ENCODE data around the gene ANKS1A.

DNA sequence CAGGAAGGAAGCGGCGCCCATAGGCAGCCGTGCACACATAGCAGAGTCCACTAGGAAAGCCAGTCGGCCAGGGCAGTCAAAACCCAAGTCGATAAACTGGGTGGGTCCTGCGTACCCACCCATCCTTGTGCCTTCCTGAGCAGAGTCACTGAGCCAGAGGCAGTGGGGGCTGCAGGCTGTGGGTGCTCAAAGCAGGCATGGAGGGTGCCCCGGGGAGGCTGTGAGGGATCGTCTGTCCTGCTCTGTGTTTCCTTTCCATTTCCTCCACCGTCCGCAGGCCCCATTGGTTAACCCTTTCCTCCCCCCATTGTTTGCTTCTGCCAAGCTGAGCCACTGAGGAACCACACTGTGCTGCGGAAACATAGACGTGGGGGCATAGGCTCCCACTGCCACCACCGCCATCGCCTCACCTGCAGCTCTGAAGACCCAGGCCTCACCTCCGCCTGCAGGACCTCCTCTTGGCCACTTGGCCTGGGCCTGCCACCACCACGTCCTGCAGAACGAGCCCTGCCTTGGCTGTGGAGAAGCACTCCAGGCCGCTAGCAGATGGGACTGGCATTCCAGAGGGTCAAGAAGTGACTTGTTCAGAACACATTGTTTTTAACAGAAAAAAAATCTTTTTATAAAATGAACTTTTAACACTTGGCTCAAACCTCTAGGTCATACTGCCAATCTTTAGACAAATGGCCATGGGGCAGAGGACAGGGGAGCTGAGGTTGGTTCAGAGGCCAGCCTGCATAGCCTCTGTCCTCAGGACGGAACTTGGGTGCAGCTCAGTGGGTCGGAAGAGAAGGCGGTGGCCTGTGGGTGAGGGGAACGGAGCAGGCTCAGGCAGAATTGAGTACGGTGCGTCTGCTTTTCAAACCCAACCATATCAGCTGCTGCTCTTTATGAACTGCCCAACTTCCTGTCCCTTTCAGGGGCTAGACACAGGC is 199.5 kb downstream of the ANKS1A start:
- TF ChIP-seq POLR2A (IDR thresholded peaks at IDR 0.05) (no peak), EP300 (IDR thresholded peaks at IDR 0.05) (no peak)

Measured in ovary (tissue), 1 donor.